Measurements from ENCODE around the gene HNMT.

GRCh38 chr2:137963535-137964065, 673 bp upstream of the HNMT start:
- TF ChIP-seq CTCF (IDR thresholded peaks at IDR 0.05), result no peak
- no peak for TF ChIP-seq POLR2A (IDR thresholded peaks at IDR 0.05)
